Measurements from ENCODE around the gene DEXI. TPM values are rescaled to one million over a fixed set of nuclear protein-coding genes. Genes with fewer than 3 reads are reported as not detected.
A peak's percentile ranks its signal among the peaks of the same experiment; 100 is the strongest.

The DEXI gene
- total and polyA plus RNA-seq, 3 experiments from 2014 or later = 31.0 to 58.9 (median 31.6) TPM

- peak overlapping the region in 1 of 8 donors; percentile 9 for H3K27ac Mint-ChIP-seq
- Histone ChIP-seq H3K4me3 (ENCODE audit: low read length) (no peak overlapping the region), H3K27ac (ENCODE audit: low read depth, low read length) (no peak overlapping the region), H3K36me3 (ENCODE audit: insufficient read depth, low read length) (peaks cover 2% of the 10 kb centered on the region), H3K27me3 (ENCODE audit: insufficient read depth, low read length, poor library complexity, severe bottlenecking) (no peaks in the 10 kb centered on the region), H3K4me1 (ENCODE audit: insufficient read depth, low read length) (peaks cover 54% of the 10 kb centered on the region), H3K9me3 (ENCODE audit: low read length) (no peaks in the 10 kb centered on the region)
- CTCF ChIA-PET = no interaction called here
- no peaks in the 10 kb centered on the region for H3K27me3 Mint-ChIP-seq
- H3K36me3 Mint-ChIP-seq = peaks cover 0 to 59% (median 4%) of the 10 kb centered on the region in 3 donors
- POLR2A ChIA-PET = no interaction called here
- H3K4me3 Mint-ChIP-seq = peak overlapping the region in 3 of 7 donors; percentile 12 to 17 (median 15)
- no peak for DNase-seq
- peaks cover 71 to 89% (median 76%) of the 10 kb centered on the region in 3 donors for H3K4me1 Mint-ChIP-seq
- no peaks in the 10 kb centered on the region for H3K9me3 Mint-ChIP-seq
Observed at GRCh38 chr16:10935226-10935915, 6.9 kb downstream of the DEXI start.

DNA sequence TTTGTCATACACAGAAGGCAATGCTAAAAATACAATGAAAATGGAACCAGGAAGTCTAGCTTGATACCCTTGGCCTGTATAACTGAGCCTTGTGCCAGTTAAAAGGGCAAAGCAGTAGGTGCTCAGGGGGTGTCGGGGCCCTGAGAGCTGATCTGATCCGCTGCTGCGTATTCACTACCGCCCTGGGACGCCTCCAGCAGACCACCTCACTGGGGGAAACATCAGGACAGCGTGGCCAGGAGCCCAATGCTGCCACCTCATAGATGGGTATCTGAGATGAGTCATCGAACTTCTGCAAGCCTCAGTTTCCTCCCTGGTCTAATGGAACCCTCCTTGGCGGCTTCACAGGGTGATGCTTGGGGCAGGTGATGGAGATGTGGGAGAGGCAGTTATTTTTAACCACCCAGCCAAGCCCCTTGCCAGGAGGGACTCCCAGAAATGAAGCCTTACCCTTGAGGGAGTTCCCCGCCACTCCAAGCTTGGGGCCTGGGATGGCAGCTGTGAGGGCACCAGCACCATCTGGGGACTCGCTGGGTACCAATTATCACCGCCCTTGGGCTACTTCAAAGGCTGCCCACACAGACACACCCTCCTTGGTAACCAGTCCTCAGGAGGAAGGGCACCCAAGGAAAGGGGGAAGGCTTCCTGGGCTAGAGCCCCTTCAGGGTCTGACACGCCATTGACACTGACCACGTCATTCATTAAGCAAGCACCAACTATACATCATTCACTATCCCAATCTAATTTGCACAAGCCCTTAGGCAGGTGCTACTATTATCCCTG lies 7.8 kb downstream of the DEXI start:
- Mint-ChIP-seq H3K9me3 (no peaks in the 10 kb centered on the region), H3K27me3 (no peaks in the 10 kb centered on the region), H3K36me3 (peaks cover 0 to 61% (median 4%) of the 10 kb centered on the region in 3 donors), H3K4me1 (peaks cover 66 to 86% (median 68%) of the 10 kb centered on the region in 3 donors), H3K4me3 (no peak overlapping the region), H3K27ac (peak overlapping the region in 2 of 8 donors; percentile 24 to 51)
- ChIA-PET CTCF (no interaction called here), POLR2A (no interaction called here)
- Histone ChIP-seq H3K4me1 (ENCODE audit: insufficient read depth, low read length) (peaks cover 45% of the 10 kb centered on the region), H3K27me3 (ENCODE audit: insufficient read depth, low read length, poor library complexity, severe bottlenecking) (no peaks in the 10 kb centered on the region), H3K36me3 (ENCODE audit: insufficient read depth, low read length) (peaks cover 5% of the 10 kb centered on the region), H3K4me3 (ENCODE audit: low read length) (no peak overlapping the region), H3K9me3 (ENCODE audit: low read length) (no peaks in the 10 kb centered on the region), H3K27ac (ENCODE audit: low read depth, low read length) (no peak overlapping the region)
- no peak for DNase-seq

GRCh38 chr16:10933865-10934264 lies 8.4 kb downstream of the DEXI start:
- Histone ChIP-seq H3K4me1 (ENCODE audit: insufficient read depth, low read length) (peaks cover 39% of the 10 kb centered on the region), H3K27me3 (ENCODE audit: insufficient read depth, low read length, poor library complexity, severe bottlenecking) (no peaks in the 10 kb centered on the region), H3K4me3 (ENCODE audit: low read length) (no peak overlapping the region), H3K36me3 (ENCODE audit: insufficient read depth, low read length) (peaks cover 5% of the 10 kb centered on the region), H3K9me3 (ENCODE audit: low read length) (no peaks in the 10 kb centered on the region), H3K27ac (ENCODE audit: low read depth, low read length) (no peak overlapping the region)
- DNase-seq = no peak
- Mint-ChIP-seq H3K4me1 (peaks cover 60 to 82% (median 61%) of the 10 kb centered on the region in 3 donors), H3K27me3 (no peaks in the 10 kb centered on the region), H3K9me3 (no peaks in the 10 kb centered on the region), H3K36me3 (peaks cover 0 to 65% (median 2%) of the 10 kb centered on the region in 3 donors), H3K4me3 (no peak overlapping the region), H3K27ac (peak overlapping the region in 1 of 8 donors; percentile 51)
- ChIA-PET POLR2A (no interaction called here), CTCF (no interaction called here)

GRCh38 chr16:10932959-10933710 lies 9.1 kb downstream of the DEXI start:
- peaks cover 31% of the 10 kb centered on the region for H3K4me1 ChIP-seq (ENCODE audit: insufficient read depth, low read length)
- no peak overlapping the region for H3K4me3 ChIP-seq (ENCODE audit: low read length)
- peaks cover 5% of the 10 kb centered on the region for H3K36me3 ChIP-seq (ENCODE audit: insufficient read depth, low read length)
- peaks cover 53 to 75% (median 54%) of the 10 kb centered on the region in 3 donors for H3K4me1 Mint-ChIP-seq
- peaks cover 0 to 70% (median 3%) of the 10 kb centered on the region in 3 donors for H3K36me3 Mint-ChIP-seq
- no peaks in the 10 kb centered on the region for H3K27me3 ChIP-seq (ENCODE audit: insufficient read depth, low read length, poor library complexity, severe bottlenecking)
- DNase-seq = no peak
- H3K27ac Mint-ChIP-seq = peak overlapping the region in 4 of 8 donors; percentile 12 to 50 (median 27)
- no peak overlapping the region for H3K27ac ChIP-seq (ENCODE audit: low read depth, low read length)
- no peaks in the 10 kb centered on the region for H3K27me3 Mint-ChIP-seq
- no peak overlapping the region for H3K4me3 Mint-ChIP-seq
- ChIA-PET CTCF (interaction anchor here (0.8 kb wide), 1 partner anchor 9 kb away, joined by 3 read pairs; no protein-coding TSS in a partner anchor), POLR2A (interaction anchor here (0.6 kb wide), 2 partner anchors 16 to 430 kb away, joined by 3 to 4 read pairs; no protein-coding TSS in a partner anchor)
- no peaks in the 10 kb centered on the region for H3K9me3 ChIP-seq (ENCODE audit: low read length)
- no peaks in the 10 kb centered on the region for H3K9me3 Mint-ChIP-seq

GRCh38 chr16:10931977-10932632 lies 10.2 kb downstream of the DEXI start:
- CTCF ChIA-PET = interaction anchor here (0.8 to 1.5 kb wide), 2 partner anchors 8 to 417 kb away, joined by 3 to 4 read pairs; no protein-coding TSS in a partner anchor
- H3K27ac Mint-ChIP-seq = no peak overlapping the region
- H3K4me1 ChIP-seq (ENCODE audit: insufficient read depth, low read length) = peaks cover 21% of the 10 kb centered on the region
- H3K27me3 Mint-ChIP-seq = no peaks in the 10 kb centered on the region
- peaks cover 7 to 78% (median 11%) of the 10 kb centered on the region in 3 donors for H3K36me3 Mint-ChIP-seq
- H3K9me3 ChIP-seq (ENCODE audit: low read length) = no peaks in the 10 kb centered on the region
- POLR2A ChIA-PET = interaction anchor here (0.7 to 1.4 kb wide), 2 partner anchors 8 to 1593 kb away, joined by 3 to 6 read pairs; no protein-coding TSS in a partner anchor
- no peaks in the 10 kb centered on the region for H3K27me3 ChIP-seq (ENCODE audit: insufficient read depth, low read length, poor library complexity, severe bottlenecking)
- peaks cover 15% of the 10 kb centered on the region for H3K36me3 ChIP-seq (ENCODE audit: insufficient read depth, low read length)
- no peak overlapping the region for H3K27ac ChIP-seq (ENCODE audit: low read depth, low read length)
- no peaks in the 10 kb centered on the region for H3K9me3 Mint-ChIP-seq
- no peak for DNase-seq
- no peak overlapping the region for H3K4me3 Mint-ChIP-seq
- no peak overlapping the region for H3K4me3 ChIP-seq (ENCODE audit: low read length)
- peaks cover 44 to 64% (median 44%) of the 10 kb centered on the region in 3 donors for H3K4me1 Mint-ChIP-seq

DNA sequence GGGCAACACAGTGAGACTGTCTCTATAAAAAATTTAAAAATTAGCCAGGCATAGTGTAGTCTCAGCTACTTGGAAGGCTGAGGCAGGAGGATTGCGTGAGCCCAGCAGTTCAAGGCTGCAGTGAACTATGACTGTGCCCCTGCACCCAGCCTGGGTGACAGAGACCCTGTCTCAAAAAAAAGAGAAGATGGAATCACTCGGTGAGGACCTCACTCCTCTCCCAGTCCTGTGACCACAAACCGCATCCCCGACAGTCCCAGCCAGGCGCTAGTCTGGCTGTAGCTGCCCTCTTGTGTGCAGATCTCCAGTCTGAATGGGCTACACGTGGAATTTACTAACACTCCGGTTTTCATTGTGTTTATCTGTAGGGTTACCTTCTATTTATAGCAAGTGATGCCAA lies 11.1 kb downstream of the DEXI start:
- Histone ChIP-seq H3K36me3 (ENCODE audit: insufficient read depth, low read length) (peaks cover 18% of the 10 kb centered on the region), H3K27ac (ENCODE audit: low read depth, low read length) (no peak overlapping the region), H3K4me1 (ENCODE audit: insufficient read depth, low read length) (peaks cover 14% of the 10 kb centered on the region), H3K9me3 (ENCODE audit: low read length) (no peaks in the 10 kb centered on the region), H3K4me3 (ENCODE audit: low read length) (no peak overlapping the region), H3K27me3 (ENCODE audit: insufficient read depth, low read length, poor library complexity, severe bottlenecking) (no peaks in the 10 kb centered on the region)
- H3K27me3 Mint-ChIP-seq = no peaks in the 10 kb centered on the region
- no peaks in the 10 kb centered on the region for H3K9me3 Mint-ChIP-seq
- H3K36me3 Mint-ChIP-seq = peaks cover 9 to 78% (median 11%) of the 10 kb centered on the region in 3 donors
- H3K27ac Mint-ChIP-seq = peak overlapping the region in 1 of 8 donors; percentile 47
- H3K4me1 Mint-ChIP-seq = peaks cover 34 to 55% (median 35%) of the 10 kb centered on the region in 3 donors
- no peak for DNase-seq
- peak overlapping the region in 1 of 7 donors; percentile 19 for H3K4me3 Mint-ChIP-seq
- CTCF ChIA-PET = interaction anchor here (1.5 kb wide), 1 partner anchor 416 kb away, joined by 4 read pairs; no protein-coding TSS in a partner anchor
- POLR2A ChIA-PET = no interaction called here

DNA sequence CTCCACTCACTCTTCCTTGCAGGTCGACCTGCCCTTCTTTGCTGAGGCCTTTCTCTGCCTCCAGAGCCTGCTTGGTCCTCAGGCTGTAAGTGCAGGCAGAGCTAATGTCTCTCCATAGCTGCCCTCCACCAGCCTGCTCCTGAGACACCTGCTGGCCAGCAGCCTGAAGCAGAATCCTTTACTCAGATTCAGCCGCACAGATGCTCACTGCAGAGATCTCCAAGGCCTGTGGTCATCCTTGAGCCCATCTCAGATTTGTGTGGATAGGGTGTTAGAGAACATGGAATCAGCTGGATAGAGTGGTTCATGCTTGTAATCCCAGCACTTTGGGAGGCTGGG lies 11.5 kb downstream of the DEXI start:
- Histone ChIP-seq H3K36me3 (ENCODE audit: insufficient read depth, low read length) (peaks cover 18% of the 10 kb centered on the region), H3K27me3 (ENCODE audit: insufficient read depth, low read length, poor library complexity, severe bottlenecking) (no peaks in the 10 kb centered on the region), H3K4me1 (ENCODE audit: insufficient read depth, low read length) (peaks cover 10% of the 10 kb centered on the region), H3K9me3 (ENCODE audit: low read length) (no peaks in the 10 kb centered on the region), H3K4me3 (ENCODE audit: low read length) (no peak overlapping the region), H3K27ac (ENCODE audit: low read depth, low read length) (no peak overlapping the region)
- Mint-ChIP-seq H3K36me3 (peaks cover 9 to 80% (median 11%) of the 10 kb centered on the region in 3 donors), H3K27me3 (no peaks in the 10 kb centered on the region), H3K27ac (peak overlapping the region in 1 of 8 donors; percentile 47), H3K9me3 (no peaks in the 10 kb centered on the region), H3K4me3 (no peak overlapping the region), H3K4me1 (peaks cover 30 to 51% (median 30%) of the 10 kb centered on the region in 3 donors)
- DNase-seq = no peak
- ChIA-PET CTCF (interaction anchor here (1.5 kb wide), 1 partner anchor 416 kb away, joined by 4 read pairs; no protein-coding TSS in a partner anchor), POLR2A (no interaction called here)
